Prostate gland (tissue), 2 donors: Measurements from ENCODE around the gene SYDE2.

Experiments used
- CTCF ChIP-seq, 4 experiments: fragments of 200-600 bp in 2 of 4; fragments of 450-650 bp in 2 of 4; sonication (generic) in 2 of 4; IDR thresholded peaks; 1 replicate in 3 of 4; 2 replicates in 1 of 4; pipeline ENCODE4 v1.5.1; 2016 to 2019; ENCODE audit warnings: antibody characterized with exemption in 4 of 4, mild to moderate bottlenecking in 2 of 4, moderate library complexity in 2 of 4
- POLR2A ChIP-seq: fragments of 450-650 bp; IDR thresholded peaks from one replicate; pipeline ENCODE4 v1.6.1; 2016; ENCODE audit warnings: antibody characterized with exemption, mild to moderate bottlenecking
- POLR2AphosphoS5 ChIP-seq: sonication (generic); formaldehyde crosslinking; IDR thresholded peaks from one replicate; pipeline ENCODE4 v1.6.1; 2017; ENCODE audit warnings: antibody characterized with exemption

GRCh38 chr1:85148524-85149250 is 52.1 kb downstream of the SYDE2 start:
- TF ChIP-seq CTCF (IDR thresholded peaks at IDR 0.05) (no peak), POLR2A (no peak), POLR2AphosphoS5 (no peak)
